Eye (tissue), 1 donor: Measurements from ENCODE around the gene PDLIM1.
A peak's percentile ranks its signal among the peaks of the same experiment; 100 is the strongest.
"Not testable (repeated sequence)": the region's sequence is repeated elsewhere in the genome, so short reads cannot be mapped to it uniquely, and the experiment has no call there.

Experiments
- DNase-seq: peaks from one replicate; pipeline ENCODE4 v3.0.0-alpha.2; 2015

Gene PDLIM1

GRCh38 chr10:95237376-95238170 is 53.2 kb downstream of the PDLIM1 start:
- DNase-seq, result no peak

DNA sequence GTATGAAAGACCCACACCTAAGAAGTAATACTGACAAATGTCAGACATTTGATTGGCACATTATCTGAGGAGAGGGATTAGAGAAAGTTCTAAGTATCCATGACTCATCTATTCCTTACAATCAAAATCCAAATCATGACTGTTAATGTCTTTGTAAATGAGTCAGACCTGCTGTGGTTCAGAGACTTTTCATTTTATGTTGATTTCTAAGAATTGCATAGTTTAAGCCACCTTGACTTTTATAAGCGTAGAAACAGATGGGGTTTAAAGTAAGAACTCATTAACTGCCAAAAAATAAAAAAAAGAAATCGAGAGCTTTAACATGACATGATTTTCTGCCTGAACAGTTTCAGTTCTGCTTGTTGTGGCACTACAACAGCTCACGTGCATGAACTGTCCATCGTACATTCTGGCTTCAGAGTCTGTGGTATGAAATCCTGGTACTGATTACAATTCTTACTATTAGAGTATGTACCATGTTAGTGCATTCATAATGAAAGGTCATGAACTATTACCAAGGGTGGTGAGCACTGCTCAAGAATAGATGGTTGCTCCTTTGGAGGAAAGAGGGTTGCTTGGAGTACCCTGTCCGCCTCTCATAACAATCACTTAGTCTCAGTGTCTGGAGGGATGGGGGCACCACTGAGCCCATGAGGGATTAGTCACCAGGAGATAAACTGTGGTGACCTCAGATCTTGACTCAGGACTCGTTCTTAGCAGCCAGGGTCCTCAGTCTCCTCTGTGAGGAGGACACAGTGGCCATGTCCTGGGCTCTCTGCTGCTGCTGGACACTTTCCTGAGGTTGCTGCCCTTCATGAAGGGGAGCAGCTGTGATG is 54.5 kb downstream of the PDLIM1 start:
- no peak for DNase-seq

DNA sequence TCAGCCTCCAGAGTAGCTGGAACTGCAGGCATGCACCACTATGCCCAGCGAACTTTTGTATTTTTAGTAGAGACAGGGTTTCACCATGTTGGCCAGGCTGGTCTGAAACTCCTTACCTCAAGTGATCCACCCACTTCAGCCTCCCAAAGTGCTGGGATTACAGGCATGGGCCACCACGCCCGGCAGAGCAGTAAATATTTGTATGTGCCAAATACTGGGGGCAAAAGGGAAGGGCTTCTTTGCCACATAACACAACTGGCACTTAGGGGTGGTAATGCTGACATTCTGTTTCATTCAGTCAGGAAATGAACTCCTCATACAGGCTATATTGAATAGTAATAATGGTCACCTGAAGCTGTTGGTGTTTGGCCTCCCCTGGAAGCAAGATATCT is 55.1 kb downstream of the PDLIM1 start:
- DNase-seq, result no peak

DNA sequence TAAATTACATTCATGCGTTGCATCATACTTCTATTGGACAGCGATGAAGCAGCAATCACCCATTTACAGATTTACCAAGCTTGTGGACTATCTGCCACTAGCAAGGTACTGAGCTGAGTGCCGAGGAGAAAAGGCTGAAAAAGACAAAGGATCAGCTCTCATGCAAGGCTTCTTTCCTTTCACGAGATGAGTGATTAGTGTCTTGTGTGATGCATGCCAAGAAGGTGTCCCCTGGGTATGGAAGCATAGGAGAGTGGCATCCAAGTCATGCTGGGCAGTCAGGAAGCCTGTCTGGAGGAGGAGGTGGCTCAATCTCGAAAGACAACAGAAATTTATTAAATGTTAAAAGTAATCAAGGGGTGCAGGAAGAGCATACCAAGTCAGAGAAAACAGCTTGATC is 55.9 kb downstream of the PDLIM1 start:
- no peak for DNase-seq

DNA sequence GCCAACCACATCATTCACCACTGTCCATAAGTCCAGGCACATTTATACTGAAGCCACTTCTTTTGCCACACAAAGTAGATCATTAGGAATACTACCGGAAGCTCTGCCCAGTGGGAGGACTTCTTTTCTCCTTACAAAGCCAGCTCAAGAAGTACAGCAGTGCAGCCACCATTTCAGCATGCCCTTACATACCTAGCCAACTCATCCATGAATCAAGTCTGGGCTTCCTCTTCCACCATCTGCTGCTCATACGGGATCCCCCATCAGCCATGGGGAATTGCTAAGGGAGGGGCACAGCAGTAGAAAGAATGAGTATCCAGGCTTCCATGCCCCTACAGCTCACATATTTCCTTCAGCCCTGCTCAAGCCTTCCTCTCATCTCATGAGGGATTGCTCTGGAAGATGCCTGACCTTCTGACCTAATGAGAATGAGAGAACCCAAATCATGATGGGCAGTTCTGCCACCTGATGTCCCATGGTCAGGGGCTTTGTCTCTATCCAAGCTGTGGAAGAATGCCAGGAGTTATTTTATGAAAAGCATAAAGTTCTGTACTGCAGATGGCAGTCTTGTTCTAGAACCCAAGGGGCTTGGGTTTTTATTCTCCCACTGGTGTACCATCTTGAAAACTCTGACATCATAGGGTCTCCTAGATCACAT is 57.3 kb downstream of the PDLIM1 start:
- DNase-seq, result no peak

GRCh38 chr10:95230677-95231586 is 59.9 kb downstream of the PDLIM1 start:
- peak; percentile 80 for DNase-seq

GRCh38 chr10:95229724-95230627 is 60.8 kb downstream of the PDLIM1 start:
- peak; percentile 25 for DNase-seq

GRCh38 chr10:95228934-95229723 is 61.7 kb downstream of the PDLIM1 start:
- not testable (repeated sequence) for DNase-seq

GRCh38 chr10:95225136-95225535 is 65.7 kb downstream of the PDLIM1 start:
- no peak for DNase-seq

DNA sequence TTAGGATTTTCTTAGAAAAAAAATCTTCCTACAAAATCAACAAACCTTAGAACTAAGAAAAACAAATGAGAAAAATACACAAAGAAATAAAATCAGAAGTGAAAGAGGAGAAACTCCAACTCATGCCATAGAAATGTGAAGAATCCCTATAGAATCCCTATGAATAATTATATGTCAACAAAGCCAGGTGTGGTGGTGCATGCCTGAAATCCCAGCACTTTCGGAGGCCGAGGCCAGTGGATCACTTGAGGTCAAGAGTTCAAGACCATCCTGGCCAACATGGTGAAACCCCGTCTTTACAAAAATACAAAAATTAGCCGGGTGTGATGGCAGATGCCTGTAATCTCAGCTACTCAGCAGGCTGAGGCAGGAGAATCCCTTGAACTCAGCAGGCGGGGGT is 69.7 kb downstream of the PDLIM1 start:
- no peak for DNase-seq

GRCh38 chr10:95220539-95220938 is 70.3 kb downstream of the PDLIM1 start:
- no peak for DNase-seq

DNA sequence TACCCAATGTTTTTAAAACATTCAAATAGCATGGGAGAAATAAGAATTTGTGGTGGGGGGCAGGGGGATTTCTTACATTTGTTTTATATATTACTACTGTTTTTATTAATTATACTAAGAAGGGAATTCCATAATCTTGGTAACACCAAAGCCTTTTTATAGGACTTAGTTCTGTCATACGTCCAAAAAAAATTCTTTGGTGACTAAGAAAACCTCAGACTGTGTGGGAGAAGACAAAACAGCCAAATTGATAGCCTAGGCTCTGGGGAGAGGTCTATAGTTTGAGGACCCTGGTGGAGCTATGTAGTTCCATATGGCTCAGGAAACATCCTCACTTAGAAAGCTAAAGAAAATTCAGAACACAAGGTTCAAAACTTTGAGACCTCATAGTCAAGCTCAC is 73.3 kb downstream of the PDLIM1 start:
- DNase-seq, result no peak

DNA sequence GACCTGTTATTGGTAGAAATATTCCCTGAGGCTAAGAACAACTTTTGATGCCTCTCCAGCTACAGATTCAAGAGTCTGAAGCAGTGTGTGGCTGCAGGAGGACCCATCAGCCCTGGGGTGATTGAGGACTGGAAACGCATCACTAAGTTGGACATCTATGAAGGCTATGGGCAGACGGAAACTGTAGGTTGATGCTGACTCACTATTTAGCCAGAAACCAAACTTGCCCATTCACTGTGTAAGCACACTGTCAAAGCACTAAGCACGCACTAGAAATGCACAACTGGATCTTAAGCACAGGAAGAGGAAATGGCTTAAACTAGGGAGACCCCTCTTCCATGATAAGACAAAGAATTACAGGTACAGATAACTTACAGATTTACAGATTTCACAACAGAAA is 76.0 kb downstream of the PDLIM1 start:
- DNase-seq, result no peak

DNA sequence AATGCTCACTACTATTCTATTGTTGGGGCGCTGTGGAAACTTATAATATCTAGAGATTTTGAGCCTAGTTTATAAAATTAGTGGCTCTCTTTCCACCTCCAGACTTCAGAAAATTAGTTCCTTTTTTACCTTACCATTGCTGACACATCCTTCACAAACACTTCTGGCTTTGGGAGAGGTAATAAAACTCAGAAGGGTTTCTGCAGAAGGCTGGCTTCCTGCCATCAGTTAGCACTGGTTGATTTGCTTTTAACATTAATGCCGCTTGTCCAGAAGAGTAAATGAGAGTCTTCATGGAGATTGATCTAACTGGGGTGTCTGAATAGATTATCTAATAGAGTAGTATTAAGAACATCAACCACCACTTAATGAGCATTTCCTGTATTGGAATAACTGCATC is 76.4 kb downstream of the PDLIM1 start:
- DNase-seq, result no peak

- no peak for DNase-seq
These were observed 79.1 kb downstream of the PDLIM1 start for GRCh38 chr10:95211606-95212279.

DNA sequence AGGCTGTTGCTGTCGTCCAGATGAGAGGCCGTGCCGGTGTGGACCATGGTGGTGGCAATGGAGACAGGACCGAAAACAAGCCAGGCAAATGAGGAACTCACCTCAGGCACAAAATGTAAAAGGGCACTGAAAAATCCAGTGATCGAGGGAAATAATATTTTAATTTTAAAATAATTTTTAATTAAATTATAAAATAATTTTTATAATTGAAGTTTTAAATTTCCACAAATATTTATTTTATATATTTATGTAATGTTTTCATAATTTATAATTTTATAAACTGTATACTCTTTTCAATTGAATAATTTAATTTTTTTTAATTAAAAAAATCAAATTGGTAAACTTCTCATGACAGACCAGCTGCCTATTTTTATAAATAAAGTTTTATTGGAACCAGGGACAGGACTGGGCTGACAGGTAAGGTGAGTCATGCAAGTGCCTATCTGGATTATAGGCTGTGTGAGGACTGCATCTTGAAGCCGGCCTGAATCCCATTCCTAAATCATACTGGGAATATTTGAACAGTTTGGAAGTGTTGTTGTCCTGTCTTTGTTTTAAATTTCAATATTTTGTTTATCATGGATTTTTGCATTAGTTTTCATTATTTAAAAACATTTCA is 81.2 kb downstream of the PDLIM1 start:
- DNase-seq, result no peak

DNA sequence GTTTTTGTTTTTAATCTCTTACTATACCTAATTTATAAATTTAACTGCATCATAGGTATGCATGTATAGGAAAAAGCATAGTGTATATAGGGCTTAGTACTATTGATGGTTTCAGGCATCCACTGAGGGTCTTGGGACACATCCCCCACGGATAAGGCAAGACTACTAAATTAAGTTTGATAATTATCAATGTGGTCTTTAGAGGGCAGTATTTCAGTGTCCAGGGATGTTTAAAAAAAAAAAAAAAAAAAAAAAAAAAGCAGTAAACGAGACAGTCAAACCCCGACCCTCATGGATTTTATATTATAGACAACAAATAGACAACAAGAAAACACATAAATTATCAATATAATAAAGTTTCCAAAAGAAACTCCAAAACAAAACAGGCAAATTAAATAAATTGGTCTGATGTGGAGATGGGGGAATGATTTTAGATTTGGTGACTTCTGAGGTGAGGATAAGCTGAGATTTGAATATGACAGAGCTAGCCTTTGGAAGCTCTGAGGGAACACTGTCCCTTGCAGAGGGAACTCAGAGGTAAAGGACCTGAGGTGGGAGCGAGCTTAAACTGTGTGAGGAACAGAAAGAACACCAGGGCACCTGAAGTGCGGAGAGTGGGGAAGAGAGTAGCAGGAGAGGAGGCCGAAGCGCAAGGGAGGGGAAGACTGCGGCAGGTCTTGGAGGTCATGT is 82.0 kb downstream of the PDLIM1 start:
- no peak for DNase-seq

DNA sequence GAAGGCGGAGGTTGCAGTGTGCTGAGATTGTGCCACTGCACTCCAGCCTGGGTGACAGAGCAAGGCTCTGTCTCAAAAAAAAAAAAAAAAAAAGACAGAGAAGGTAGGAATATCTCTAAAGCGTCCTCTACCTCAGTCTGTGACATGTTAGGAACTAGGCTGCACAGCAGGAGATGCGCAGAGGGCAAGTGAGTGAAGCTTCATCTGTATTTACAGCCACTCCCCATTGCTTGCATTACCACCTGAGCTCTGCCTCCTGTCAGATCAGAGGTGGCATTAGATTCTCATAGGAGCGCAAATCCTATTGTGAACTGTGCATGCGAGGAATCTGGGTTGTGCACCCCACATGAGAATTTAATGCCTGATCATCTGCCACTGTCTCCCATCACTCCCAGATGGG is 87.9 kb downstream of the PDLIM1 start:
- not testable (repeated sequence) for DNase-seq

DNA sequence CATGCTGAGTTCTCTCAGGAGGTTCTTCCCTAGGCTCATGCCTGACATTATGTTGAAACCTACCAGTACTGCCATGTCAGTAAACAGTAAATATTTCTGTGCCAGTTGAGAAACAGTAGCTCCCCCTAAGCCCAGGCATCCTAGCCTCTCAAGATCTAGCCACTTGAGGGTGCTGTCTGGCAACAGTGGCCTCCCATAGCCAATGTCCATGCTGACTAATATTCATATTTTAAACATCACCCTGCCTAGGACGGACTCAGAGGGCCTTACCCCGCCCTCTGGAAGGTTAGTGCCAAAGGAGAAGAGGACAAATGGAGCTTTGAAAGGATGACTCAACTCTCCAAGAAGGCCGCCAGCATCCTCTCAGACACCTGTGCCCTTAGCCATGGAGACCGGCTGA is 89.1 kb downstream of the PDLIM1 start:
- DNase-seq, result no peak
